GM23338 (cell line): ENCODE results near the gene CRNKL1.

Experiments used
- CREB1 ChIP-seq: fragments of 250-450 bp; sonication (Bioruptor Pico); IDR thresholded peaks from 2 replicates; pipeline ENCODE4 v1.5.0; 2020; ENCODE audit warnings: low read depth, mild to moderate bottlenecking, moderate library complexity
- CTCF ChIP-seq, 2 experiments: fragments of 200-600 bp in 1 of 2; sonication (generic) in 1 of 2; conservative IDR thresholded peaks; 2 replicates each; pipeline versions ENCODE4 v1.5.1 to v1.6.1; 2016 to 2017; ENCODE audit warnings: antibody characterized with exemption in 2 of 2, low read depth in 2 of 2, mild to moderate bottlenecking in 2 of 2, moderate library complexity in 1 of 2
- JUNB ChIP-seq: IDR thresholded peaks from one replicate; pipeline ENCODE4 v1.6.1; 2016; ENCODE audit warnings: antibody characterized with exemption; ENCODE audit not compliant: unreplicated experiment
- POLR2AphosphoS5 ChIP-seq: IDR thresholded peaks from 2 replicates; pipeline ENCODE4 v1.6.1; 2016; ENCODE audit warnings: antibody characterized with exemption, low read depth

DNA sequence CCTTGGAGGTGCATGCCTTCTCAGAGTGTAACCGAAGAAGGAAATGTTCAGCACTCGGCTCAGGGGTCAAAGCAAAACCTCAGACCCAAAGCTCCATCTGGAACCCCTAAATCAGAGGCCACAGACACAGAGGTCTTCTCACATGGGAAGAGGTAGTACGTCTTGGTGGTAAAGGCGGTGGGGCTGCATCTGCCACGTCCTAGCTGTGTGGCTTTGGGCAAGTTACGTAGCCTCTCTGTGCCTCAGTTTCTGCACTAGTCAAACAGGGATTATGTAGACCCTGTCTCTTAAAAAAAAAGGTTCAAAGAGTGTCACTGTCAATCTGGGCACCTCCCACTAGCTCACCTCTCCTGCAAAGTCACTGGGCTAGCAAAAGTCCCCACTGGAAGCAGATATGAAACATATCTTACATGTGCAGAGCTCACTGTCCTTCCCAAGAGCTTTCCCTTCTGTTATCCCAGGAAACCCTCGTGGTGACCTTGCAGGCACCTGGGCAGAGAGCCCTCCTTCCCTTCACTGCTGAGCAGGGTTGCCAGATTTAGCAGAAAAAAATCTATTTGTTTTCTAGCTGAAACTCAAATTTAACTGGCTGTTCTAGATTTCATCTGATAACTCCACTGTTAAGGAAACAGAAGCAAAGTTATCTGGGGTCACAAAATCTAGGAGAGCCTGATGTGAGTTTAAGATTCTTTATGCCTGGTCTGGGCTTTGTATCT lies 53.1 kb downstream of the CRNKL1 start:
- TF ChIP-seq CTCF (conservative IDR thresholded peaks at IDR 0.05; ENCODE audit: low read depth in 2 of 2) (no peak), CREB1 (no peak), POLR2AphosphoS5 (no peak), JUNB (no peak)
